Activated CD8-positive, alpha-beta memory T cell treated with anti-CD3 and anti-CD28 coated beads for 48 hours (primary cell): Measurements from ENCODE around the gene SMAD9.
"Not testable (repeated sequence)": the region's sequence is repeated elsewhere in the genome, so short reads cannot be mapped to it uniquely, and the experiment has no call there.

Experiments used
- DNase-seq, 3 experiments: peaks; one replicate each; pipeline ENCODE4 v3.0.0-alpha.2; 2020; ENCODE audit warnings: low read depth in 2 of 3, low spot score in 2 of 3

SMAD9 gene

DNA sequence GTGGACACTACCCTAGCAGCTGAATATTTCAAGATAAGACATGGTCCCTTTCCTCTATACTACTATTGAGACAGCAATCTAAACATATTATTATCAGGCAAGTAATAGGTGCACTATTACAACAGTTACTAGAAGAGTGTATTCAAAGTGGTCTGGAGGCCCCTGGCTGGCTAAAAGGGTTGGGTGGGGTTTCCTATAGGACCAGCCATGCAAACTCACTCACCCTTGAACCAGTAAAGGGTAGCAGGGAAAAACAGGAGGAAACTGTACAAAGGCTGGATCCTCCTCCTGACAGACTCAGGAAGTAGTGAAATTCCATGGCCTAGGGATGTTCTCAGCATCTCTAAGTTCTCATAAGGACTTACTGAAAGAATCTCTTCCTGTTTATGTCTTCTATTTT lies 7.7 kb downstream of the SMAD9 start:
- no peak for DNase-seq

DNA sequence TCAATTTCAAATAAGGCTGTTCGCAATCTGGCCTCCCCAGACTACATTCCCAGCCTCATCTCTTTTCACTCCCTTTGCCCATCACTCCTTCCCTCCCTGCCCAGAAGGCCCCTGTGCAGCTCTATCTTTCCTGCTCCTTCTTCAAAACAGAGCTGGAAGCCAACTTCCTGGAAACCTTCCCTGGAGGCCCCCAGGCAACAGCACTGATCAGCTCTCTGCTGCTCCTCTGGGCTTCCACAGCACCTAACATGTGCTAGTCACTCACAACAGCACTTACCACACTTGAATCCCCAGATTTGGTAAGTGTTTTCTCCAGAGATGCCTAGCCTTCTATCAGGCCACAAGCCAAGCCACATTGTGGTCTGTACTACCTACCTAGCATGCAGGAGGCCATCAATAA lies 9.5 kb downstream of the SMAD9 start:
- DNase-seq = no peak

DNA sequence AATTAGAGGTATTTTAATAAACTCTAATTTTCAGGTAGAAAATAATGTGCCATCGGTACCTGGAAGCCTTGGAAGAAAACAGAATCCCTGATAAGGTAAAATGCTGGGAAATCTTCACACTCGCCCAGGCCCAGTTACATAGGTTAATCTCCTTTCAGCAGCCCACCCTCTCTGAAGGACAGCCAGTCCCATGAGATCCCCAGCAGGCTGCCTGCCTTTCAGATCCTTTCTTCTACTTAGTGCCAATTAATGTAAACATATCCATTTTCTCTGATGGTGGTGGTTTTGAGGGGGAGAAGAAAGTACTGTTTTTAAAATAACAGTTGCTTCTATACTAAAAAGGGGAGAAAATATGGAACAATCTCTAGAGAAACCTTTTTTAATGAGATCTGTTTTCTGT lies 12.2 kb downstream of the SMAD9 start:
- no peak for DNase-seq

DNA sequence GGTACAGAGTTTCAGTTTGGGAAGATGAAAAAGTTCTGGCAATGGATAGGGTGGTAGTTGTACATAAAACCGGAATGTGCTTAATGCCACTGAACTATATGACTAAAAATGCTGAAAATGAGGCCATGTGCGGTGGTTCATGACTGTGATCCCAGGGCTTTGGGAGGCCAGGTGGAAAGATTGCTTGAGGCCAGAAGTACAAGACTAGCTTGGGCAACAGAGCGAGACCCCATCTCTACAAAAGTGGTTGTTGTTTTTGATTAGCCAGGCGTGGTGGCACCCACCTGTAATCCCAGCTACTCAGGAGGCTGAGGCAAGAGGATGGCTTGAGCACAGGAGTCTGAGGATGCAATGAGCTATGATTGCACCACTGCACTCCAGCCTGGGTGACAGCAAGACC lies 12.8 kb downstream of the SMAD9 start:
- DNase-seq = no peak

- no peak for DNase-seq
Measured at GRCh38 chr13:36905944-36906343, 14.1 kb downstream of the SMAD9 start.

- DNase-seq = no peak
Measured at GRCh38 chr13:36903925-36904595, 16.0 kb downstream of the SMAD9 start.

- DNase-seq = no peak
Measured at GRCh38 chr13:36897054-36897616, 22.9 kb downstream of the SMAD9 start.

DNA sequence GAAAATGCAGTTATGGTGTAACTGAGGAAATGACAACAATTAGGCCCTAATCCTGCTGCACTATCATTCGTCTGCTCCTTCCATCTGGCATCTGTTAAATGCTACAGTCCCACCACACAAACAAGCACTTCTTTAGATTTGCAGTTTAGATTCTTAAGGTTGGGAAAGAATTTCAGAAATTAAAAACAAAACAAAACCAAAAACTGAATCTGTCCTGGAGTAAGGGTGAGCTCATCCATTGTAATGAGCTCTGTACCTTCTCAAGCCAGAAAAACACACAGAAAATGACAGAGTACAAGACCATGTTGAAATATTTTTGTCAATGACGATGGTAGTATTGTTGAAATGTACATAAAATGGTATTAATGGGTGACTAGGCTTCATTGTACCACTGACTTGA lies 28.3 kb downstream of the SMAD9 start:
- no peak for DNase-seq

- DNase-seq = no peak
Measured at GRCh38 chr13:36888645-36889044, 31.4 kb downstream of the SMAD9 start.

DNA sequence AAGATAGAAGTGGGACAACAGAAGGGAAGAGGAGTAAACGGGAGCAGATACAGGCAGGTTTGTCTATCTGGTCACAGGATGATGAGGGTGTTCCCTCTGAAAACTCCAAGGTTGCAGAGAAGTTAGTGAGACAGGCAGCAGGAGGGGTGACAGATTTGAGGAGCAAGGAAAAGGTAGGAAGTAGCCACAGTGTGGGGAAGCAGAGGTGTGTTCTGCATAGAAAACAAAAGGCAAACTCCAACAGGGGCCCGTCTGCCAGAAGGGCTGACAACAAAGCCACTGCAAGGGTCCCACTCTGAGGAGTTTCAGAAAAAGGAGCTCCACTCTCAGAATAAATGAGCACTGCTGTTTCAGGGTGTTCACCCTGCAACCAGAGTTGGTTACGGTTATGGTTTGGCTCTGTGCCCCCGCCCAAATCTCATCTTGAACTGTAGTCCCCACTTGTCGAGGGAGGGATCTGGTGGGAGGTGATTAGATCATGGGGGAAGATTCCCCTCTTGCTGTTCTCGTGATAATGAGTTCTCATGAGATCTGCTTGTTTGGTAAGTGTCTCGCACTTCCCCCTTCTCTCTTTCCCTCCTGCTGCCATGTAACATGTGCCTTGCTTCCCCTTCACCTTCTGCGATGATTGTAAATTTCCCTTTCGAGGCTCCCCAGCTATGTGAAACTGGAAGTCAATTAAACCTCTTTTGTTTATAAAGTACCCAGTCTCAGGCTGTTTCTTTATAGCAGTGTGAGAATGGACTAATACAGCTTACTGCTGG lies 32.1 kb downstream of the SMAD9 start:
- DNase-seq = no peak

DNA sequence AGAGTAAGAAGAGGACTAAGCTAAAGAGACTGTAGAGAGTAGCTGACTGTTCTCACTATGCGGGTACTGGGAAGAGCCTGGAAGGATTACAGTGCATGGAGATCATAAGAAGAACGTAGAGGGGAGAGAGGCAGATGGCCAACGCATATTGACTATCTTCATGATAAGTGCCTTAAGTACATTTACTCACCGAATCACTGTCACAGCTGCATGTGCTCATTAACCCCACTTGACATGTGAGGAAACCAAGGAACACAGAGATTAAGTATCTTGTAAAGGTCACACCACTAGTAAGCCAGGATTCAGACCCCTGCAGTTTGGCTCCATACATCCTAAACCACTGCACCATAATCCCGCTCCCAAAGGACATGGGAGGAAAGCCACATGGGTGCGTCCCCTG lies 34.1 kb downstream of the SMAD9 start:
- DNase-seq = no peak

DNA sequence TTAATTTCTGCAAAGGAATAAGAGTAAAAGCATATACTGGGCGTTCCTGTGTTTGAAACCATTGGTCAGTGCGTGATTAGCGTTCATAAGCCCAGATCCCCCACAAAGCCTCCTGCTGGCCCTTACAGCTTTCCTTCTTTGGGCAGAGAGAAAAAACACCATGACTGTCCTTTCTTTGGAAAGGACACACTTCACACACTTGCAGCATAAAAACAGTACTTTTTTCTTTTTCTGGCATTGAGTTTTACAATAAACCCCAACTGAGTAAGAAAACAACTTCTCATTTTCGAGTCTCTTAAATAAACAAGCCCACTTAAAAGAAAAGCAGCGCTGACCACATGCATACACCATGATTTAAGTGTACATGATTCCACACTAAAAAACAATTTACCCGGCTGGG lies 35.8 kb downstream of the SMAD9 start:
- no peak for DNase-seq

GRCh38 chr13:36883824-36884223 lies 36.2 kb downstream of the SMAD9 start:
- no peak for DNase-seq

- not testable (repeated sequence) for DNase-seq
Measured at GRCh38 chr13:36883392-36883791, 36.6 kb downstream of the SMAD9 start.

GRCh38 chr13:36882829-36883390 lies 37.1 kb downstream of the SMAD9 start:
- DNase-seq = no peak

- DNase-seq = no peak
Measured at GRCh38 chr13:36880961-36881360, 39.1 kb downstream of the SMAD9 start.

- DNase-seq = no peak
Measured at GRCh38 chr13:36879218-36879938, 40.7 kb downstream of the SMAD9 start.

- no peak for DNase-seq
Measured at GRCh38 chr13:36875961-36876360, 44.1 kb downstream of the SMAD9 start.

- no peak for DNase-seq
Measured at GRCh38 chr13:36875431-36875830, 44.6 kb downstream of the SMAD9 start.

GRCh38 chr13:36872621-36873020 lies 47.4 kb downstream of the SMAD9 start:
- DNase-seq = no peak

GRCh38 chr13:36870050-36870692 lies 49.9 kb downstream of the SMAD9 start:
- DNase-seq = no peak
